Activated CD8-positive, alpha-beta memory T cell treated with anti-CD3 and anti-CD28 coated beads for 48 hours (primary cell): ENCODE results near the gene KRTAP4-12.
"Not testable (repeated sequence)": the region's sequence is repeated elsewhere in the genome, so short reads cannot be mapped to it uniquely, and the experiment has no call there.

Experiments used
- DNase-seq, 3 experiments: peaks; one replicate each; pipeline ENCODE4 v3.0.0-alpha.2; 2020; ENCODE audit warnings: low read depth in 2 of 3, low spot score in 2 of 3

KRTAP4-12 gene

GRCh38 chr17:41126412-41126811, 2.4 kb upstream of the KRTAP4-12 start:
- DNase-seq, result no peak

- no peak for DNase-seq
Observed at GRCh38 chr17:41125064-41125463, 1.1 kb upstream of the KRTAP4-12 start.

GRCh38 chr17:41123292-41123990, 541 bp downstream of the KRTAP4-12 start:
- DNase-seq, result not testable (repeated sequence)

- no peak for DNase-seq
Observed at GRCh38 chr17:41121742-41122141, 2.2 kb downstream of the KRTAP4-12 start.

GRCh38 chr17:41119696-41120690, 4.0 kb downstream of the KRTAP4-12 start:
- DNase-seq, result not testable (repeated sequence)

- no peak for DNase-seq
Observed at GRCh38 chr17:41118721-41119120, 5.3 kb downstream of the KRTAP4-12 start.

- not testable (repeated sequence) for DNase-seq
Observed at GRCh38 chr17:41117846-41118386, 6.1 kb downstream of the KRTAP4-12 start, which contains the start of gene KRTAP4-11. Gene KRTAP4-11, minus strand, starts transcription at chr17:41118373. Its CDS starts 58 bp downstream, at chr17:41118315.

- no peak for DNase-seq
Observed at GRCh38 chr17:41116297-41116696, 7.7 kb downstream of the KRTAP4-12 start.

- DNase-seq, result no peak
Observed at GRCh38 chr17:41111151-41111885, 12.7 kb downstream of the KRTAP4-12 start.

GRCh38 chr17:41108728-41109386, 15.1 kb downstream of the KRTAP4-12 start:
- DNase-seq, result not testable (repeated sequence)

- DNase-seq, result no peak
Observed at GRCh38 chr17:41107941-41108450, 16.0 kb downstream of the KRTAP4-12 start.

- not testable (repeated sequence) for DNase-seq
Observed at GRCh38 chr17:41105347-41105746, 18.6 kb downstream of the KRTAP4-12 start, which contains the start of gene KRTAP4-9. Gene KRTAP4-9, plus strand, starts transcription at chr17:41105389. Its CDS starts 0 bp downstream, at chr17:41105389.

- DNase-seq, result not testable (repeated sequence)
Observed at GRCh38 chr17:41104386-41105038, 19.5 kb downstream of the KRTAP4-12 start.

GRCh38 chr17:41103896-41104295, 20.1 kb downstream of the KRTAP4-12 start:
- DNase-seq, result no peak

GRCh38 chr17:41101586-41102259, 22.3 kb downstream of the KRTAP4-12 start, which contains the start of gene KRTAP4-16:
Gene KRTAP4-16, minus strand, starts transcription at chr17:41102209. Its CDS starts 0 bp downstream, at chr17:41102209.
- no peak for DNase-seq

- not testable (repeated sequence) for DNase-seq
Observed at GRCh38 chr17:41099682-41100480, 24.1 kb downstream of the KRTAP4-12 start.

GRCh38 chr17:41098481-41098880, 25.5 kb downstream of the KRTAP4-12 start:
- no peak for DNase-seq

- DNase-seq, result no peak
Observed at GRCh38 chr17:41098042-41098441, 25.9 kb downstream of the KRTAP4-12 start, which contains the start of gene KRTAP4-8. Gene KRTAP4-8, minus strand, starts transcription at chr17:41098142. Its CDS starts 58 bp downstream, at chr17:41098084.
